Fibroblast of skin of left biceps (primary cell): ENCODE measurements around the gene SIX4.
A peak's percentile ranks its signal among the peaks of the same experiment; 100 is the strongest.

Experiments
- DNase-seq, 2 experiments: peaks; one replicate each; pipeline ENCODE4 v3.0.0-alpha.2; 2013; ENCODE audit warnings: low read depth in 2 of 2

SIX4 gene

DNA sequence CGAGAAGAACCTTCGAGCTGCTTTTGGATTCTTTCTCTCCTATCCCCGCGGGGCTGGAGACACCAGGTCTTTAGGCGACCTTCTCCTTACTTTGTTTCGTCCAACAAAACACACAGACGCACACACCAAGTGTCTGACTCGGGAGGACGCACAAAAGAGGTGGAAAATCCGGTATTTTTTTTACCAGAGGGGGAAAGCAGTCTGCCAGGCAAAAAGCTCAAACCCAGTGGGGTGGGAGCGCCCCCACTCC, 2.1 kb downstream of the SIX4 start:
- no peak for DNase-seq

- DNase-seq: no peak
Observed at GRCh38 chr14:60721326-60722106, 2.6 kb downstream of the SIX4 start.

DNA sequence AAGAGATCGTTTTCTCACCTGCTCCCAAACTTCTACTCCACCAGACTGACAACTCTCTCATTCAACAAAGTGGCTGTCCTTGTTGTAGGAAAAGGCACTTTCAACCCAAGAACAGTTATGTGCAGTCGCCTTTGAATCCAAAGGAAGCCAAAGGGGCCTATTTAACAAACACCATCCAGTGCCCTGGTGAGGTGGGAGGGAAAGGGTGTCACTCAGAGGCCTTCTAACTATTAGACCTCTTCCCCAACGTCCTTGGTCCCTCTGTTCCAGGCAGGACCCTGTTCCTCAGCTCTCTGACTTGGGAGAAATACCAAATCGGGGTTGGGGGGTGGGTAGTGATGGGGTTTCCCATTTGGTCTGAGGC, 3.2 kb downstream of the SIX4 start:
- no peak for DNase-seq

DNA sequence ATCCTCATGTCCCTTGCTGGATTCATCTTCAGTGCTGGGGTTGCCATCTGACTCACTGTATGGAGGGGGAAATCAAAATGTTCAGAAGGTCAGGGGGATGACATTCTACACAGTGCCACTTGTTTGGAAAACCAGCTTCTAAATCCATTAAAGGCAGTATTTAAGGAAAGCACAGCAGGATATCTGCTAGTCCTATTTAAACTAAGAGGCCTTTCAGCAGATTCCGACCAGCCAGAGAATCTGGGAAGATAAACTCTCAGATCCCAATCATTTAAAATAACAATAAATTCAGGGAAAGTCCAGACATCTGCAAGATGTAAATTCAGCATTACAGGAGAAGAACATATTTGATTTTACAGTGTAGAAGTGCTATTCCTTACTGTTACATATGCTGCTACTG, 3.8 kb downstream of the SIX4 start:
- DNase-seq: no peak

- DNase-seq: no peak
Observed at GRCh38 chr14:60713513-60713912, 10.6 kb downstream of the SIX4 start.

DNA sequence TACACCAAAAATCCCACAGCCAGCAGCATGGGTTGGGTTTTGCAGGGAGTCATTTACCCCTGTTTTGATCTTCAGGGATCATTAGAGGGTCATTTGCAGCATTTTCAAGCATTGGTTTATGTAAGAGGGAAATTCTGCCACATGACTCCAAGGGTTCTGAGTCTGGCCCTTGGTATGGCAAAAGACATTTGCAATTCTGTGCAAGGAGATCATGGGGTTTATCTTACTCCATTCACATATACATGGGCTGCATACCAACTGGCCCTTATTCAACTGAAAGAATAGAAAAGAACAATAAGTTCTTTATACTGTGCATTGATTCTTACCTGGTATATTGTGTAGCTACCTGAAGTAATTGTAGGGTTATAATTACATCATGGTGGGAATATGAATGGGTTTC, 13.7 kb downstream of the SIX4 start:
- DNase-seq: no peak

DNA sequence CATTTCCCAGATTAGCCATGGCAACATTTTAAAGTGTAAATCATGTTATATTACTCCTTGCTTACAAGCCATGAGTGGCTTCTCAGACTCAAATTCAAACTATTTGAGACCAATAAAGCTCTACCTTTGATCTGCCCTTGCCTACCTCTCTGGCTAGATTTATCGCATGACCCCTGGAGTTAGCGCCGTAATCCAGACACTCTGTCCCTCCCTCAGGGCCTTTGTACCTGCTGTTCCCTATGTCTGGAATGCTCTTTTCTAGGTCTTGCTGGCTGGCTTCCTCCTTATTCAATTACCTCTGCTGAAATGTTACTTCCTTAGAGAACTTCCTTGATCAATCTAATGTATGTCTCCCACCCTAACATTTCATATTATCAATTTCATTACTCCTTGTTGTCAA, 16.3 kb downstream of the SIX4 start:
- DNase-seq: no peak

DNA sequence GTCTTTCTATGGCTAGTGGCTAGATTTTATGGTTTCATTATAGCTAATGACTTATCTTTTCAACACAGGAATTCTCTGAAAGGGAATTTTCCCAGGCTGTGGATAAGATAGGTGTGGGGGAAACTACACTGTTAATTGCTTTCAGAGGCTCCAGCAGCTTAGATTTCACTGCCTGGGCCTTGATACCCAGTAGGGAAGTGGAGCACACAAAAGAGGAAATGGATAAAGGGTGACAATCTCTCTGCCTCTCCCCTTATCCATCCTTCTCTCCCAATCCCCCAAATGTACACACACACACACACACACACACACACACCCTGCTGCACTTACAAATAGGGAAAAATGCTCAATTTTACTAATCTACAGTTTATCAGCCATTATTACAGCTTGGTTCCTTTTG, 19.1 kb downstream of the SIX4 start:
- no peak for DNase-seq

DNA sequence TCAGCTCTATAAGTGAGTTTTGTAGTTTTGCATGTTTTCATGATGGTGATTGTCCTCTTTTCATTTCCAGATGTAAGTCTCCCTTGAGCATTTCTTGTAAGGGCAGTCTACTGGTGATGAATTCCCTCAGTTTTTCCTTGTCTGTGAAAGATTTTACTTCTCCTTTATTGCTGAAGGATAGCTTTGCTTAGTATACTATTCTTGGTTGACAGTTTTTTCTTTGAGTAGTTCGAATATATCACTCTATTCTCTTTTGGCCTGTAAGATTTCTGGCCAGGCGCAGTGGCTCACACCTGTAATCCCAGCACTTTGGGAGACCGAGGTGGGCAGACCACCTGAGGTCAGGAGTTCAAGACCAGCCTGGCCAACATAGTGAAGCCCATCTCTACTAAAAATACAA, 23.6 kb downstream of the SIX4 start:
- DNase-seq: no peak

DNA sequence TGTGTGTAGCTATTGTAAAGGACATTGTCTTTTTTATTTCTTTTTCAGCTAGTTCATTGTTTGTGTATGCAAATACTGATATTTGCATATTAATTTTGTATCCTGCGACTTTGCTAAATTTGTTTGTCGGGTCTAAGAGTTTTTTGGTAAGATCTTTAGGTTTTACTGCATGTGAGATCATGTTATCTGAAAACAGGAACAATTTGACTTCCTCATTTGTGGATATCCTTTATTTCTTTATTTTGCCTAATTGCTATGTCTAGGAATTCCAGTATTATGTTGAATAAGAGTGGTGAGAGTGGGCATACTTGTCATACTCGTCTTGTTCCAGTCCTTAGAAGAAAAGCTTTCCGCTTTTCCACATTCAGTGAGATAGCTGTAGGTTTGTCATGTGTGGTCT, 28.8 kb downstream of the SIX4 start:
- no peak for DNase-seq

DNA sequence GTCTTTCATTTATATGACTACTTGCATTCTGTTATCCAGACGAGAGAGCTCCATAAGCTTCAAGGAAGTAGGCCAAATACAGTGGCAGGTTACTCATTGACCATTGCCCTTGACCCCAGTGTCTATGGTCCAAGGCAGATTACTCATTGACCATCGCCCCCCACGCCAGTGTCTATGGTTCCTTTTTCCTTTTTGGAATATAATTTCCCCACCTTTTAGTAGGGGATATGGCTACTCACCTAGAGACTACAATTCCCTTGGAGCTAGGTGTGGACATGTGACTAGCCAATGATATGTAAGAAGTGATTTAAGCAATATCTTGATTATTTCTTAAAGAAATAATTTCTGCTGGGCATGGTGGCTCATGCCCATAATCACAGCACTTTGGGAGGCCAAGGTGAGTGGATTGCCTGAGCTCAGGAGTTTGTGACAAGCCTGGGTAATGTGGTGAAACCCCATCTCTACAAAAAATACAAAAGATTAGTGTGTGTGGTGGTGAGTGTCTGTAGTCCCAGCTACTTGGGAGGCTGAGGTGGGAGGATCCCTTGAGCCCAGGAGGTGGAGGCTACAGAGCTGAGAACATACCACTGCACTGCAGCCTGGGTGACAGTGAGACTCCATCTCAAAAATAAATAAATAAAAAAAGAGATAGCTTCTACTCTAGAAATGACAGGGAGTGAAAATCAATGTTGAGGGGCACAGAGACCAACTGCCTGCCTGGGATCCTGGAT, 32.6 kb downstream of the SIX4 start:
- no peak for DNase-seq

- DNase-seq: no peak
Observed at GRCh38 chr14:60686865-60687264, 37.3 kb downstream of the SIX4 start.

GRCh38 chr14:60684203-60684602, 39.9 kb downstream of the SIX4 start:
- no peak for DNase-seq

- DNase-seq: peak; percentile 21 to 26
Observed at GRCh38 chr14:60681271-60681670, 42.9 kb downstream of the SIX4 start.

DNA sequence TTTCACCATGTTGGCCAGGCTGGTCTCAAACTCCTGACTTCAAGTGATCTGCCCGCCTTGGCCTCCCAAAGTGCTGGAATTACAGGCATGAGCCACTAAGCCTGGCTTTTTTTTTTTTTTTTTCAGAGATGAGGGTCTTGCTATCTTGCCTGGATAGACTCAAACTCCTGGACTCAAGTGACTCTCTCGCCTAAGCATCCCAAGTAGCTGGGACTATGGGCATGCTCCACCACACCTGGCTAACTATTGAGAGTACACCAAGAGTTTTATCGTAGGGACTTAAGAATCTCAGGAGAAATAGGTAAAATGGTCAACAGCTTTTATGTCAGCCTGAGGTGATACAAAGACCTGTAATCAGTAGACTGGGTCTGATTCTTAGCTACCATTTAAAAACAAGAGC, 43.6 kb downstream of the SIX4 start:
- no peak for DNase-seq

GRCh38 chr14:60679566-60680258, 44.4 kb downstream of the SIX4 start:
- DNase-seq: no peak

DNA sequence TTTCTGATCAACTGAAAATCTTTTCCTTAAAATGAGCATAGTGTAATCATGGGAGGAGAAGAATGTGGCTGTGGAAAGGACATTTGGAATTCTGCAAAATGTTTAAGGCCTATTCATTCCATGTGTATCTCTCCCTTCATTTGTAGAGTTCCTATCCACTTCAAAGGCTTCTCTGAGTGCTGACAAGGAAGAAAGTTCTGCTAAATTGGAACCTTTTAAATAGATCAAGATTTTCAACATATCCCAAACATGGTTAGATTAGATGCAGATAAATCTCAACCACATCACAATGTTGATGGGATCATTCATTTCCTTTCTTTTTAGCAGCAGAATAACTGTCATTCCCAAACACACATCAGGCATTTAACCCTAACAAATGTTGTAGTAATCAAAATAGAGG, 46.5 kb downstream of the SIX4 start:
- peak in 1 of 2 experiments; percentile 56 for DNase-seq

DNA sequence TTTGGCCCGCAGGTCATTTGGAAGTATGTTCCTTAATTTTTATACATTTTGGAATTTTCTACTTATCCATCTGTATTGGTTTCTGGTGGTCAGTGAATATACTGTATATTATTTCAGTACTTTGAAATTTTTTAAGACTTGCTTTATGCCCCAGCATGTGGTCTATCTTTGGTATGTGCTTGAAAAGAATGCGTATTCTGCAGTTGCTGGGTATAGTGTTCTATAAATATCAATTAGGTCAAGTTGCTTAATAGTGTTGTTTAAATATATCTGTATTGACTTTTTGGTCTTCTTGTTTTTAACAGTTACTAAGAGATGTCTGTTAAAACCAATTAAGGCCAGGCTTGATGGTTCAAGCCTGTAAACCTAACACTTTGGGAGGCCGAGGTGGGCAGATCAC, 53.2 kb downstream of the SIX4 start:
- no peak for DNase-seq

GRCh38 chr14:60668431-60669112, 55.6 kb downstream of the SIX4 start:
- no peak for DNase-seq

- DNase-seq: no peak
Observed at GRCh38 chr14:60665177-60665550, 59.0 kb downstream of the SIX4 start.

- no peak for DNase-seq
Observed at GRCh38 chr14:60662982-60663381, 61.2 kb downstream of the SIX4 start.

DNA sequence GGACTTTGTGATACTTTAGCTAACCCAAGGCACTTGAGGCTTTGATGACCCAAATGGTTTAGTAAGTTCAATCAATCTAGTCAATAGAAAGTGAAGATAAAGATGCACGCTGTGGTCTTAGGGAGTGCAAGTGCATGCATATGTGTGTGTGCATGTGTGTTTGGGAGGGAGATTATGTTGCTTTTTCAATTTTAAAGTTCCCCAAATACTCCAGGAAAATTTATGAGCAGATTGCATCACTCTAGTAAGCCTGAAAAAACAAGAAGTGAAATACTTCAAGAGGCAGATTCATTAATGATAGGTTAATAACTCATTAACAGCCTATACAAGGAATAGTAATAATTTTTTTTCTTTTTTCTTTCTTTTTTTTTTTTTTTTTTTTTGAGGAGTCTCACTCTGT, 62.4 kb downstream of the SIX4 start:
- DNase-seq: no peak
